GM21786 (cell line): ENCODE results near the gene CARD8.

Experiments
- ATAC-seq: cut with Tn5 transposase; IDR thresholded peaks from one replicate; pipeline ENCODE4 v1.9.1; 2021; ENCODE audit not compliant: unreplicated experiment

The CARD8 gene

DNA sequence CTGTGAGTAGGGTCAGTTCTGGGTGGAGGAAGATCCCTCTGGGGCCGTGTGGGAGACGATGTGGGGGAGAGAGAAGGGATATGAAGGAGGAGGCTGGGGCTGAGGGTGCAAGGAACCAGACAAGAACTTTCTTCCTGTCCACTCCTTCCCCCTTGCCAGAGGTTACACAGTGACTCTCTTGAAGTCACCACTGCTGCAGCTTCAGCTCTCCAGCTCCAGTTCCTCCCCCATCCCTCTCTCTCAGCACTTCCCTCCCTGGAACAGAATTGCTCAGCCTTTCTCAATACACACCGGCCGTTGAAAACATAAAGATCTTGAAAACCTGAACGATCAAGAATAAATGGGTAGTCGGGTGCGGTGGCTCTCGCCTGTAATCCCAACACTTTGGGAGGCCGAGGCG, 80.1 kb downstream of the CARD8 start:
- no peak for ATAC-seq

- no peak for ATAC-seq
Observed at GRCh38 chr19:48174445-48175030, 81.2 kb downstream of the CARD8 start.

DNA sequence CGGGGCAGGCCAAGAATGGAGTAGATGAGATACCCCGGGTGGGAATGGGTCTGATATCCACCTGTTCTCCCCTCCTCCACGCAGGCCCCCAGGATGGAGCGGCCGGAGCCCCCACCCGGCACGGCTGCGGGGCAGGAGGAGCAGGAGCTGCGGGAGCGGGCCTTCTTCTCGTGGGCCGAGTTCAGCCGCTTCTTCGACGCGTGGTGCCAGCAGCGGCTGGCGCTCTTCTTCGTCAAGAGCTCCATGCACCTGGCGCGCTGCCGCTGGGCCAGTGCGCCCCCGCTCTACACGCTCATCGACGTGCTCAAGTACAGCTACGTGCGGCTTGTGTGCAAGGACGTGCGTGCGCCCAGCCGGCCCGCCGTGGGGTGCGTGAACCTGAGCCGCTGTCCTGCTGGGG, 84.0 kb downstream of the CARD8 start:
- no peak for ATAC-seq

DNA sequence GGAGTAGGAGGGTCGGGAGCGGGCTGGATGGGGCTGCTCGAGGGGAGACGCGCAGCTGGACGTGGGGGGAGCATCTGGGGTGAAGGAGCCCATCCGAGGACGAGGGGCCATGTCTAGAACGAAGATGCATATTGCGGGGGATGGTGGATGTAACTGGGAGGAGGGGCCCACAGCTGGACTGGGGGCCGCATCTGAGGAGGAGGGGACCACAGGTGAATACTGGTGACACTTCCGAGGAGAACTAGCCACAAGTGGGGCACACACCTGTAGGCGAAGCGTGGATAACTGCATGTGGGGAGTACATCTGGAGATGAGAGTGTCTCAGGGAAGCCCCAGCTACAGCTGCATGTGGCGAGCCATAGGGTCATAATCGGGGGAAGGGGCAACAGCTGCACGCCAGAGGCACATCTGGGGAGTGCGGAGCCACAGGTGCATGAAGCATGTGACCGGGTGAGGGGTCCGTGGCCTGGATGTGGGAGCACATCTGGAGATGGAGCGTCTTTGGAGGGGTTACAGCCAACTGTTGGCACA, 84.8 kb downstream of the CARD8 start:
- no peak for ATAC-seq

GRCh38 chr19:48169939-48170803, 85.5 kb downstream of the CARD8 start, which contains the start of the genes LIG1 and ZSWIM9:
Gene LIG1 (minus strand): TSS chr19:48170344. CDS start chr19:48165566, 4,778 bp downstream.
Gene ZSWIM9 (plus strand): TSS chr19:48170680. CDS start chr19:48171803, 1,123 bp downstream.
- ATAC-seq: peak; percentile 72

DNA sequence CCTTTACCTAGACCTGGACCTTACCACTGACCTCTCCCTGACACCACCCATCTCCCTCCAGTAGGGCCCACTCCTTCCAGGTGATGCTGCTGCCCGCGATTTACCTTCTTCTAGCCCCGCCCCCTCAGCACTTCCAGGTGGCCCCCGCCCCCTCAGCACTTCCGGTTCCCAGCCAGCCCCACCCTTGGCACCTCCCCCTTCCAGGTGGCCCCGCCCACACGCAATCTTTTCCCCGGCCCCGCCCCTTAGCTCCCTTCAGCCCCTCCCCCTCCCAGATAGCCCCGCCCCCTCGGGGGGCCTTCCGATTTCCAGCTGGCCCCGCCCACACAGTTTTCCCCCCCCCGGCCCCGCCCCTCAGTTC, 86.2 kb downstream of the CARD8 start:
- peak; percentile 13 for ATAC-seq

- no peak for ATAC-seq
Observed at GRCh38 chr19:48168689-48169088, 87.0 kb downstream of the CARD8 start.

GRCh38 chr19:48158210-48158790, 97.4 kb downstream of the CARD8 start:
- no peak for ATAC-seq
